HepG2 (cell line): ENCODE results near the gene INO80B. TPM values are rescaled to one million over a fixed set of nuclear protein-coding genes. Genes with fewer than 3 reads are reported as not detected.

Source experiments
- BHLHE40 ChIP-seq: IDR thresholded peaks from 2 replicates; pipeline ENCODE4 v1.6.1; 2011; ENCODE audit warnings: low read length, improper control_type of control experiment
- BRD4 ChIP-seq: sonication (generic); formaldehyde crosslinking; IDR thresholded peaks from 2 replicates; pipeline ENCODE4 v1.4.0; 2020; ENCODE audit warnings: missing genetic modification reagents
- CREM ChIP-seq, 2 experiments: sonication (generic) in 1 of 2; formaldehyde crosslinking in 1 of 2; IDR thresholded peaks; 2 replicates each; pipeline versions ENCODE4 v1.4.0 to v1.6.1; 2016 to 2020; ENCODE audit warnings: antibody characterized with exemption in 1 of 2, mild to moderate bottlenecking in 1 of 2, missing genetic modification reagents in 1 of 2
- DNMT1 ChIP-seq: sonication (generic); formaldehyde crosslinking; IDR thresholded peaks from 2 replicates; pipeline ENCODE4 v1.5.1; 2020; ENCODE audit warnings: mild to moderate bottlenecking, missing genetic modification reagents
- HCFC1 ChIP-seq: fragments of 150-350 bp; IDR thresholded peaks from 2 replicates; pipeline ENCODE4 v1.6.1; 2014; ENCODE audit warnings: low read depth, low read length
- HDAC6 ChIP-seq: fragments of 200-600 bp; sonication (generic); IDR thresholded peaks from 2 replicates; pipeline ENCODE4 v1.7.0; 2017; ENCODE audit warnings: mild to moderate bottlenecking, antibody characterized with exemption, low read length, low read depth
- HOXA5 ChIP-seq: sonication (generic); formaldehyde crosslinking; IDR thresholded peaks from 2 replicates; pipeline ENCODE4 v1.4.0; 2020; ENCODE audit warnings: missing genetic modification reagents
- PITX1 ChIP-seq: sonication (generic); formaldehyde crosslinking; IDR thresholded peaks from 2 replicates; pipeline ENCODE4 v1.5.1; 2020; ENCODE audit warnings: mild to moderate bottlenecking, missing genetic modification reagents
- TAF15 ChIP-seq: fragments of 200-400 bp; formaldehyde crosslinking; IDR thresholded peaks from one replicate; pipeline ENCODE4 v1.6.1; 2018; ENCODE audit warnings: mild to moderate bottlenecking, low read depth, low read length; ENCODE audit not compliant: poor library complexity, severe bottlenecking
- U2AF2 ChIP-seq: fragments of 200-400 bp; formaldehyde crosslinking; IDR thresholded peaks from 2 replicates; pipeline ENCODE4 v1.6.1; 2017; ENCODE audit warnings: low read depth, mild to moderate bottlenecking, low read length
- YEATS2 ChIP-seq: sonication (generic); formaldehyde crosslinking; IDR thresholded peaks from 2 replicates; pipeline ENCODE4 v1.4.0; 2020; ENCODE audit warnings: missing genetic modification reagents, borderline replicate concordance
- ZC3H13 ChIP-seq: sonication (generic); formaldehyde crosslinking; IDR thresholded peaks from 2 replicates; pipeline ENCODE4 v1.8.1; 2023; ENCODE audit warnings: mild to moderate bottlenecking, missing genetic modification reagents, moderate library complexity
- ZNF143 ChIP-seq: sonication (generic); formaldehyde crosslinking; IDR thresholded peaks from 2 replicates; pipeline ENCODE4 v1.4.0; 2020; ENCODE audit warnings: missing genetic modification reagents
- ZNF562 ChIP-seq: sonication (generic); formaldehyde crosslinking; IDR thresholded peaks from 2 replicates; pipeline ENCODE4 v1.8.0; 2022; ENCODE audit warnings: missing genetic modification reagents, borderline replicate concordance
- ZNF607 ChIP-seq: sonication (generic); formaldehyde crosslinking; IDR thresholded peaks from 2 replicates; pipeline ENCODE4 v1.5.1; 2020; ENCODE audit warnings: missing genetic modification reagents, mild to moderate bottlenecking, borderline replicate concordance
- ZNF766 ChIP-seq: sonication (generic); formaldehyde crosslinking; IDR thresholded peaks from 2 replicates; pipeline ENCODE4 v1.5.0; 2020; ENCODE audit warnings: missing genetic modification reagents, borderline replicate concordance
- polyA plus RNA-seq, 8 experiments: library from polyadenylated mRNA; depleted of rRNA in 3 of 8; stranded (reverse) in 7 of 8; unstranded in 1 of 8; fragments of >200 nt; fragmentation: Illumina TruSeq in 4 of 8; extraction: Trizol in 4 of 8; gene quantifications; 2 replicates each; pipeline versions ENCODE4 v1.2.1 to v1.2.3, GENCODE V29; 2011 to 2016; ENCODE audit warnings: low read depth in 4 of 8, missing spikeins in 1 of 8, mixed read lengths in 1 of 8; ENCODE audit not compliant: insufficient read depth in 1 of 8
- total RNA-seq, 5 experiments: library from RNA; depleted of rRNA; stranded (reverse); fragments of >200 nt; fragmentation: Illumina TruSeq; extraction: Trizol; gene quantifications; 2 replicates each; pipeline ENCODE4 v1.2.3, GENCODE V29; 2016; ENCODE audit warnings: low read depth in 1 of 5
- TF ChIP-seq, protein P1 (sequence below): IDR thresholded peaks from 2 replicates; pipeline ENCODE4 v1.4.0; 2020; ENCODE audit warnings: mild to moderate bottlenecking, missing genetic modification reagents
- TF ChIP-seq, protein P2 (sequence below): sonication (generic); formaldehyde crosslinking; IDR thresholded peaks from 2 replicates; pipeline ENCODE4 v1.4.0; 2020; ENCODE audit warnings: mild to moderate bottlenecking, low read depth, missing genetic modification reagents
- TF ChIP-seq, protein P3 (sequence below): sonication (generic); formaldehyde crosslinking; IDR thresholded peaks from 2 replicates; pipeline ENCODE4 v1.5.0; 2020; ENCODE audit warnings: missing genetic modification reagents
- TF ChIP-seq, protein P4 (sequence below): sonication (generic); formaldehyde crosslinking; conservative IDR thresholded peaks from 2 replicates; pipeline ENCODE4 v1.4.0; 2020; ENCODE audit warnings: missing genetic modification reagents
- TF ChIP-seq, protein P5 (sequence below): IDR thresholded peaks from 2 replicates; pipeline ENCODE4 v1.6.1; 2016; ENCODE audit warnings: low read depth, borderline replicate concordance

Gene INO80B
- total and polyA plus RNA-seq, 2 of the 13 experiments (the other 11 are each of a cell fraction or from before 2014, with no cell fraction given) = 6.2 to 14.5 TPM

DNA sequence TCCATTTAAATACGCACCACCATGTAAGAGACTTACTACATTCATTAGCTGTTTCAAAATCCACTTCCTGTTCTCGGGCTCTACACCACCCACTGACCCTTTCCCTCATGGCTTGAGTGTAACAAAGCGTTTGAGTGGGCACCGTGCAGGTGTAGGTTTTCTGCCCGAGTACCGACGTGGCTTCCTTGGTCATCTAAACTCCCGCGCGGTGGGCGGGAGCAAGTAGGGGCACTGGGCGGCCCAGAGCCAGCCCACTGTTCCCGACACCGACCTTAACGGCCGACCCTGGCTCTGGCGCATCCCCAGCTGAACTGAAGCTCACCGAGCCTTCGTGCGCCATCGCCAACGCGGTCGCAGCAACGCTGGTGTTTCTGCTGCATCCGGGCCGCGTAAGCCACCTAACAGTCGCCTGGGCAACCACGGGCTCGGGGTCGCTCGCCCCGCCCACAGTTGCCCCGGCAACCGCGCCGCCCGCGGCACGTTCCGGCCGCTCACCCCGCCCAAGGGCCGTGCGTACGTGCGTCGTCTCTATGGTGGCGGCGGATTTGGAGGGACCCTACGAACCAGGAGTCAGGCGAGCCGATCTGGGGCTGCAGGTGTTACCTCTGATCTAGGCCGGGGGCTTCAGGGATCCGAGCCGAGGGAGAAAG, 33.5 kb upstream of the INO80B start, which contains the start of the genes C2orf81 and WDR54 (continued):
- TF ChIP-seq BRD4 (CRISPR knock-in tag) (no peak), ZNF607 (CRISPR knock-in tag) (peak; percentile 61), DNMT1 (CRISPR knock-in tag) (no peak; the same call in 1 of the 2 replicates), U2AF2 (peak; percentile 99), HOXA5 (CRISPR knock-in tag) (no peak), PITX1 (CRISPR knock-in tag) (no peak), YEATS2 (CRISPR knock-in tag) (0 out of 2 replicates have a peak, but pooled peaks have one; percentile 16), ZNF143 (CRISPR knock-in tag) (0 out of 2 replicates have a peak, but pooled peaks have one; percentile 5), ZC3H13 (CRISPR knock-in tag) (peak; percentile 40; the same call in 1 of the 2 replicates), CREM (IDR thresholded peaks at IDR 0.05) (no peak), CREM (CRISPR knock-in tag; IDR thresholded peaks at IDR 0.05) (no peak), HDAC6 (no peak), ZNF766 (CRISPR knock-in tag) (0 out of 2 replicates have a peak, but pooled peaks have one; percentile 38), HCFC1 (peak; percentile 6; the same call in 1 of the 2 replicates), ZNF562 (0 out of 2 replicates have a peak, but pooled peaks have one; percentile 28), BHLHE40 (peak; percentile 94), TAF15 (no peak)
- TF ChIP-seq, protein P1, sequence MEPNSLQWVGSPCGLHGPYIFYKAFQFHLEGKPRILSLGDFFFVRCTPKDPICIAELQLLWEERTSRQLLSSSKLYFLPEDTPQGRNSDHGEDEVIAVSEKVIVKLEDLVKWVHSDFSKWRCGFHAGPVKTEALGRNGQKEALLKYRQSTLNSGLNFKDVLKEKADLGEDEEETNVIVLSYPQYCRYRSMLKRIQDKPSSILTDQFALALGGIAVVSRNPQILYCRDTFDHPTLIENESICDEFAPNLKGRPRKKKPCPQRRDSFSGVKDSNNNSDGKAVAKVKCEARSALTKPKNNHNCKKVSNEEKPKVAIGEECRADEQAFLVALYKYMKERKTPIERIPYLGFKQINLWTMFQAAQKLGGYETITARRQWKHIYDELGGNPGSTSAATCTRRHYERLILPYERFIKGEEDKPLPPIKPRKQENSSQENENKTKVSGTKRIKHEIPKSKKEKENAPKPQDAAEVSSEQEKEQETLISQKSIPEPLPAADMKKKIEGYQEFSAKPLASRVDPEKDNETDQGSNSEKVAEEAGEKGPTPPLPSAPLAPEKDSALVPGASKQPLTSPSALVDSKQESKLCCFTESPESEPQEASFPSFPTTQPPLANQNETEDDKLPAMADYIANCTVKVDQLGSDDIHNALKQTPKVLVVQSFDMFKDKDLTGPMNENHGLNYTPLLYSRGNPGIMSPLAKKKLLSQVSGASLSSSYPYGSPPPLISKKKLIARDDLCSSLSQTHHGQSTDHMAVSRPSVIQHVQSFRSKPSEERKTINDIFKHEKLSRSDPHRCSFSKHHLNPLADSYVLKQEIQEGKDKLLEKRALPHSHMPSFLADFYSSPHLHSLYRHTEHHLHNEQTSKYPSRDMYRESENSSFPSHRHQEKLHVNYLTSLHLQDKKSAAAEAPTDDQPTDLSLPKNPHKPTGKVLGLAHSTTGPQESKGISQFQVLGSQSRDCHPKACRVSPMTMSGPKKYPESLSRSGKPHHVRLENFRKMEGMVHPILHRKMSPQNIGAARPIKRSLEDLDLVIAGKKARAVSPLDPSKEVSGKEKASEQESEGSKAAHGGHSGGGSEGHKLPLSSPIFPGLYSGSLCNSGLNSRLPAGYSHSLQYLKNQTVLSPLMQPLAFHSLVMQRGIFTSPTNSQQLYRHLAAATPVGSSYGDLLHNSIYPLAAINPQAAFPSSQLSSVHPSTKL = peak; percentile 9; the same call in 1 of the 2 replicates
- TF ChIP-seq, protein P2, sequence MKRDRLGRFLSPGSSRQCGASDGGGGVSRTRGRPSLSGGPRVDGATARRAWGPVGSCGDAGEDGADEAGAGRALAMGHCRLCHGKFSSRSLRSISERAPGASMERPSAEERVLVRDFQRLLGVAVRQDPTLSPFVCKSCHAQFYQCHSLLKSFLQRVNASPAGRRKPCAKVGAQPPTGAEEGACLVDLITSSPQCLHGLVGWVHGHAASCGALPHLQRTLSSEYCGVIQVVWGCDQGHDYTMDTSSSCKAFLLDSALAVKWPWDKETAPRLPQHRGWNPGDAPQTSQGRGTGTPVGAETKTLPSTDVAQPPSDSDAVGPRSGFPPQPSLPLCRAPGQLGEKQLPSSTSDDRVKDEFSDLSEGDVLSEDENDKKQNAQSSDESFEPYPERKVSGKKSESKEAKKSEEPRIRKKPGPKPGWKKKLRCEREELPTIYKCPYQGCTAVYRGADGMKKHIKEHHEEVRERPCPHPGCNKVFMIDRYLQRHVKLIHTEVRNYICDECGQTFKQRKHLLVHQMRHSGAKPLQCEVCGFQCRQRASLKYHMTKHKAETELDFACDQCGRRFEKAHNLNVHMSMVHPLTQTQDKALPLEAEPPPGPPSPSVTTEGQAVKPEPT (CRISPR knock-in tag) = peak; percentile 27; the same call in 1 of the 2 replicates
- TF ChIP-seq, protein P3, sequence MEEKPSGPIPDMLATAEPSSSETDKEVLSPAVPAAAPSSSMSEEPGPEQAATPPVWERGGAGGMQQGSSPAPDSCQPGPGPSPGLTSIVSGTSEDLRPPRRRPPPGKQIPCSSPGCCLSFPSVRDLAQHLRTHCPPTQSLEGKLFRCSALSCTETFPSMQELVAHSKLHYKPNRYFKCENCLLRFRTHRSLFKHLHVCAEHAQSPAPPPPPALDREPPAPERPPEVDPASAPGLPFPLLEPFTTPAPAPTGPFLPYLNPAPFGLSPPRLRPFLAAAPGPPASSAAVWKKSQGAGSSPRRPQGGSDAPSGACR (CRISPR knock-in tag) = no peak
- TF ChIP-seq, protein P4, sequence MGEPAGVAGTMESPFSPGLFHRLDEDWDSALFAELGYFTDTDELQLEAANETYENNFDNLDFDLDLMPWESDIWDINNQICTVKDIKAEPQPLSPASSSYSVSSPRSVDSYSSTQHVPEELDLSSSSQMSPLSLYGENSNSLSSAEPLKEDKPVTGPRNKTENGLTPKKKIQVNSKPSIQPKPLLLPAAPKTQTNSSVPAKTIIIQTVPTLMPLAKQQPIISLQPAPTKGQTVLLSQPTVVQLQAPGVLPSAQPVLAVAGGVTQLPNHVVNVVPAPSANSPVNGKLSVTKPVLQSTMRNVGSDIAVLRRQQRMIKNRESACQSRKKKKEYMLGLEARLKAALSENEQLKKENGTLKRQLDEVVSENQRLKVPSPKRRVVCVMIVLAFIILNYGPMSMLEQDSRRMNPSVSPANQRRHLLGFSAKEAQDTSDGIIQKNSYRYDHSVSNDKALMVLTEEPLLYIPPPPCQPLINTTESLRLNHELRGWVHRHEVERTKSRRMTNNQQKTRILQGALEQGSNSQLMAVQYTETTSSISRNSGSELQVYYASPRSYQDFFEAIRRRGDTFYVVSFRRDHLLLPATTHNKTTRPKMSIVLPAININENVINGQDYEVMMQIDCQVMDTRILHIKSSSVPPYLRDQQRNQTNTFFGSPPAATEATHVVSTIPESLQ (CRISPR knock-in tag) = no peak
- TF ChIP-seq, protein P5, sequence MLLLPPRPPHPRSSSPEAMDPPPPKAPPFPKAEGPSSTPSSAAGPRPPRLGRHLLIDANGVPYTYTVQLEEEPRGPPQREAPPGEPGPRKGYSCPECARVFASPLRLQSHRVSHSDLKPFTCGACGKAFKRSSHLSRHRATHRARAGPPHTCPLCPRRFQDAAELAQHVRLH = no peak
